ENCODE results near the gene XAGE1A. TPM values are rescaled to one million over a fixed set of nuclear protein-coding genes. Genes with fewer than 3 reads are reported as not detected.
"Not testable (repeated sequence)": the region's sequence is repeated elsewhere in the genome, so short reads cannot be mapped to it uniquely, and the experiment has no call there.

XAGE1A gene, protein sequence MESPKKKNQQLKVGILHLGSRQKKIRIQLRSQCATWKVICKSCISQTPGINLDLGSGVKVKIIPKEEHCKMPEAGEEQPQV
- total RNA-seq: 0.75 TPM
- long read RNA-seq: 0 reads

DNA sequence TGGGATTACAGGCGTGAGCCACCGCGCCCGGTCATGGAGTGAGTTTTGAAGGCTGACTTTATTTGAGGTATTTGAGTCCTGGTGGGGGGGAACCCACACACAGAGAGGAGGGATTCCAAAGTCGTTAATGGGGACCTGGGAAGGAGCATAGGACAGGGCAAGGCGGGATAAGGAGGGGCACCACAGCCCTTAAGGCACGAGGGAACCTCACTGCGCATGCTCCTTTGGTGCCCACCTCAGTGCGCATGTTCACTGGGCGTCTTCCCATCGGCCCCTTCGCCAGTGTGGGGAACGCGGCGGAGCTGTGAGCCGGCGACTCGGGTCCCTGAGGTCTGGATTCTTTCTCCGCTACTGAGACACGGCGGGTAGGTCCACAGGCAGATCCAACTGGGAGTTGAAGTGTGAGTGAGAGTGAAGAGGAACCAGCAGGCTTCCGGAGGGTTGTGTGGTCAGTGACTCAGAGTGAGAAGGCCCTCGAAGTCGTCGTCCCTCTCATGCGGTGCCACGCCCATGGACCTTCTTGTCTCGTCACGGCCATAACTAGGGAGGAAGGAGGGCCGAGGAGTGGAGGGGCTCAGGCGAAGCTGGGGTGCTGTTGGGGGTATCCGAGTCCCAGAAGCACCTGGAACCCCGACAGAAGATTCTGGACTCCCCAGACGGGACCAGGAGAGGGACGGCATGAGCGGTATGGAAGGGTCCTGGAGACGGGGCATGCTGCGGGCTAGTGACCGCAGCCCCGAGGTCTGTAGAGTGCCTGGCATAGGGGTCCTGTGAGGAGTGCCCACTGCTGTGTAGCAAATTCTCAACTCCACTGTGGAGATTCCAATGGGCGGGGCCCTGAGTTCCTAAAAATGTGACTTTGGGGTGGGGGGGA lies at the start of gene XAGE1A:
Gene XAGE1A, plus strand, starts transcription at position 264 of the 874 bp plus-strand sequence. CDS start 1,554 bp downstream, outside the sequence.
- H3K27me3 ChIP-seq; intact Hi-C loops (cut with DNase I): not testable (repeated sequence)
- ATAC-seq: peak; percentile 51

DNA sequence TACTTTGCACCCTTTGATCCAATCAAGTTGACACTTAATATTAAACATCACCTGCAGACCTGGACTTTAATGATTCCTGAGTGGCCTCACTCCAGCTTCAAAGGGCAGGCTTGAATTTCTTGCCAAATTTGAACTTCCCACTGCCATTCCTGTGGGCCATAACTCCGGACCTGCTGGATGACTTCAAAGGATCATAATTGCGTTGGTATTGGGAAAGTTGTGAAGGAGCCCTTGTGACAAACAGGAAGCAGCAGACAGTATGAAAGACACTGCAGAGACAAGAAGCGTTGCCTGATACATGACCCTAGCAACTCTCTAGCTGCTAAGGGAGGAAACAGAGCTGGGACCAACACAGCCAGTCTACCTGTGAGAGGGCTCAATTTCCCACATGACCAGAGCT lies 43.6 kb upstream of the XAGE1A start:
- H3K27ac ChIP-seq; H3K36me3 ChIP-seq; H3K27me3 ChIP-seq; H3K9me3 ChIP-seq; H3K4me1 ChIP-seq; ATAC-seq; DNase-seq; H3K4me3 ChIP-seq; intact Hi-C loops (cut with DNase I): not testable (repeated sequence)

More for the DNA sequence above, at the start of gene XAGE1A:
- not testable (repeated sequence) for H3K9me3 ChIP-seq, H3K4me3 ChIP-seq, DNase-seq, H3K4me1 ChIP-seq, H3K36me3 ChIP-seq, H3K27ac ChIP-seq

DNA sequence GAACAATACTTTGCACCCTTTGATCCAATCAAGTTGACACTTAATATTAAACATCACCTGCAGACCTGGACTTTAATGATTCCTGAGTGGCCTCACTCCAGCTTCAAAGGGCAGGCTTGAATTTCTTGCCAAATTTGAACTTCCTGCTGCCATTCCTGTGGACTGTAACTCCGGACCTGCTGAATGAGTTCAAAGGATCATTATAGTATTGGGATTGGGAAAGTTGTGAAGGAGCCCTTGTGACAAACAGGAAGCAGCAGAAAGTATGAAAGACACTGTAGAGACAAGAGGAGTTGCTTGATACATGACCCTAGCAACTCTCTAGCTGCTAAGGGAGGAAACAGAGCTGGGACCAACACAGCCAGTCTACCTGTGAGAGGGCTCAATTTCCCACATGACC lies 24.3 kb upstream of the XAGE1A start:
- intact Hi-C loops (cut with DNase I); H3K9me3 ChIP-seq; H3K4me1 ChIP-seq; H3K27ac ChIP-seq; ATAC-seq; H3K4me3 ChIP-seq; H3K36me3 ChIP-seq; DNase-seq; H3K27me3 ChIP-seq: not testable (repeated sequence)

DNA sequence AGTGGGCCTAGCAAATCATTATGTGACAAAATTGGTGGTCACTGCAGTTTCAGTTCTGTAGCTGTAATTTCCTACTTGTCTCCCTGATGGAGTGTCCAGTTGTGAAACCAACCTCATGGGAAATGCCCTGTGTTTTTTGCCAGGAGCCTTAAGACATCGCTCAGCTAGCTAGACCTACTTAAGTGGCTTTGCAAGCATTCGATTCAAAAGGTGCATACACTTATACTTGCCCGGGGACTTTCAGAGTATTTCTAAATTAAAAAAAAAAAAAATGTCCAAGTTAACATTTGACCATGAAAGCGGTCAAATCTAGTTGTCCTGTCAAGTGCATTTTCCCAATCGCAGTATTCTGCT lies 788 bp downstream of the XAGE1A start:
- H3K4me3 ChIP-seq; intact Hi-C loops (cut with DNase I); H3K4me1 ChIP-seq; H3K27me3 ChIP-seq; H3K9me3 ChIP-seq; H3K36me3 ChIP-seq; H3K27ac ChIP-seq; DNase-seq: not testable (repeated sequence)
- peak; percentile 81 for ATAC-seq

DNA sequence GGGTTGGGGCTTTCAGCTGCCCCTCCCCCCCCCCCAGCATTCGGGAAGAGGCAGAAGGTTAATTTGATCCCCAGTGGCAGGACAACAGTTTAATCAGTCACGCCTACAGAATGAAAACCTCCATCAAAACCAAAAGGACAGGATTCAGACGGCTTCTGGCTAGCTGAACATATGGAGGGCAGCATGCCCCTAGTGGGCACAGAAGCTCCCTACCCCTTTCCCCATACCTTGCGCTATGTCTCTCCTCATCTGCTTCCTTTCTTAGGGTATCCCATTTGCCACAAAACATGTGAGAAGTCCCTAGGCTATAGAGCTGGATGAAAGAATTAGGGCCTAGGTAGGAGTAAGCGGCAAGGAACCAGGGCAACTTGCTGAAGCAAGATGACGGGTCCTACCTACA lies 5.8 kb downstream of the XAGE1A start:
- H3K4me3 ChIP-seq; H3K27me3 ChIP-seq; ATAC-seq; H3K36me3 ChIP-seq; H3K4me1 ChIP-seq; intact Hi-C loops (cut with DNase I); H3K27ac ChIP-seq; H3K9me3 ChIP-seq; DNase-seq: not testable (repeated sequence)

DNA sequence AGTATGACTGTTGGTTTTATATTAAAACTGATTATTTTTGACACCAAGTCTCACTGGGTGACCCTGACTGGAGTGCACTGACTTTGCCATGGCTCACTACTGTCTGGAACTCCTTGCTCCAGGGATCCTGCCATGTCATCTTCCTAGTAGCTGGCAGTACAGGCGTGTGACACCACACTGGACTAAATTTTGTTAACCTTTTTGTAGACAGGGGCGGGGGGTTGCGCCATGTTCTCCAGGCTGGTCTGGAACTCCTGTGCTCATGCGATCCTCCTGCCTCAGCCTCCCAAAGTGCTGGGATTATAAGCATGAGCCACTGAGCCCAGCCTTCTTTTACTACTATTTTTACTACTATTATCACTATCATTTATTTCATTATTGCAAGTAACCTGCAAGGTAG lies 8.9 kb downstream of the XAGE1A start:
- DNase-seq: no peak
- TF ChIP-seq, protein P1, sequence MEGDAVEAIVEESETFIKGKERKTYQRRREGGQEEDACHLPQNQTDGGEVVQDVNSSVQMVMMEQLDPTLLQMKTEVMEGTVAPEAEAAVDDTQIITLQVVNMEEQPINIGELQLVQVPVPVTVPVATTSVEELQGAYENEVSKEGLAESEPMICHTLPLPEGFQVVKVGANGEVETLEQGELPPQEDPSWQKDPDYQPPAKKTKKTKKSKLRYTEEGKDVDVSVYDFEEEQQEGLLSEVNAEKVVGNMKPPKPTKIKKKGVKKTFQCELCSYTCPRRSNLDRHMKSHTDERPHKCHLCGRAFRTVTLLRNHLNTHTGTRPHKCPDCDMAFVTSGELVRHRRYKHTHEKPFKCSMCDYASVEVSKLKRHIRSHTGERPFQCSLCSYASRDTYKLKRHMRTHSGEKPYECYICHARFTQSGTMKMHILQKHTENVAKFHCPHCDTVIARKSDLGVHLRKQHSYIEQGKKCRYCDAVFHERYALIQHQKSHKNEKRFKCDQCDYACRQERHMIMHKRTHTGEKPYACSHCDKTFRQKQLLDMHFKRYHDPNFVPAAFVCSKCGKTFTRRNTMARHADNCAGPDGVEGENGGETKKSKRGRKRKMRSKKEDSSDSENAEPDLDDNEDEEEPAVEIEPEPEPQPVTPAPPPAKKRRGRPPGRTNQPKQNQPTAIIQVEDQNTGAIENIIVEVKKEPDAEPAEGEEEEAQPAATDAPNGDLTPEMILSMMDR (IDR thresholded peaks at IDR 0.05): no peak
- Histone ChIP-seq H3K4me1 (no peaks in the 10 kb centered on the region), H3K36me3 (no peaks in the 10 kb centered on the region), H3K4me3 (no peak overlapping the region), H3K27ac (no peak overlapping the region), H3K27me3 (no peaks in the 10 kb centered on the region), H3K9me3 (no peaks in the 10 kb centered on the region)
- intact Hi-C loops (cut with DNase I): no loop called here
- ATAC-seq: no peak

DNA sequence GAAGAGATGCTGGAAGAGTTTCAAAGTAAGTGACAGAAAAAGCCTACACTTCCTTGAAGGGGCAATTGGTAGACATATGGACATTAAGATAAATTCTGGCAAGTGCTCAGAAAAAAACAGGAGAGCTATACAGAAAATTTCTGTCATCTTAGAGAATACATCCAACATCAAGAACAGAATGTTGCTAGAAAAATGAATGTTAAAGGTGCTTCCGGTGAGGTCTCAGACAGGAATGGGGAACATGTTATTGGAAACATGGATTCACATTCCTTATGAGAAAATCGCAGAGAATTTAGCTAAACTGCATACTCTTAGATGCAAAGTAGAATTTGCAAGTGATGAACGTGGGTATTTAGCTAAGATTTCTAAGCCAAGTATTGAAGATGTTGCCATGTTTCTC lies 11.7 kb downstream of the XAGE1A start:
- ATAC-seq: no peak
- Histone ChIP-seq H3K27me3 (no peaks in the 10 kb centered on the region), H3K36me3 (no peaks in the 10 kb centered on the region), H3K4me1 (no peaks in the 10 kb centered on the region), H3K9me3 (no peaks in the 10 kb centered on the region), H3K27ac (no peak overlapping the region), H3K4me3 (no peak overlapping the region)
- TF ChIP-seq, protein P1 (IDR thresholded peaks at IDR 0.05): no peak
- intact Hi-C loops (cut with DNase I): no loop called here
- DNase-seq: no peak

DNA sequence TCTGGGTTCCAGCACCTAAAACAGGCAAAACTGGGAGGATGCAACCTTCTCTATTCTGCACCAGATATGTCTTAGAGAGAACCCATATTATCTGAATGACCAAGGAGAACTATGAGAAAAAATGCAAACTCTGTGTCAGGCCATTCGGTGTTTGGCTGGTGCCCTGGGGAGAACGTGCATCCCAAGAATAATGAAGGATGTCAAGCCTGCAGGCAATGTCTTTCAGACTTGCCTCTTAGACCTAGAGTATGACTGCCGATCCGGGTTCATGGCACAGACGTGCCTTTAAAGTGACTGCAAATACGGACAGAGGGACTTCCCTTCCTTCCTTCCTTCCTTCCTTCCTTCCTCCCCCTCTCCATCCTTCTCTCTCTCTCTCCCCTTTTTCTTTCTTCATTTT lies 14.3 kb downstream of the XAGE1A start:
- Histone ChIP-seq H3K27me3 (no peaks in the 10 kb centered on the region), H3K9me3 (no peaks in the 10 kb centered on the region), H3K36me3 (no peaks in the 10 kb centered on the region), H3K27ac (no peak overlapping the region), H3K4me1 (no peaks in the 10 kb centered on the region), H3K4me3 (no peak overlapping the region)
- no peak for DNase-seq
- ATAC-seq: no peak
- intact Hi-C loops (cut with DNase I): no loop called here
- TF ChIP-seq, protein P1 (IDR thresholded peaks at IDR 0.05): no peak

DNA sequence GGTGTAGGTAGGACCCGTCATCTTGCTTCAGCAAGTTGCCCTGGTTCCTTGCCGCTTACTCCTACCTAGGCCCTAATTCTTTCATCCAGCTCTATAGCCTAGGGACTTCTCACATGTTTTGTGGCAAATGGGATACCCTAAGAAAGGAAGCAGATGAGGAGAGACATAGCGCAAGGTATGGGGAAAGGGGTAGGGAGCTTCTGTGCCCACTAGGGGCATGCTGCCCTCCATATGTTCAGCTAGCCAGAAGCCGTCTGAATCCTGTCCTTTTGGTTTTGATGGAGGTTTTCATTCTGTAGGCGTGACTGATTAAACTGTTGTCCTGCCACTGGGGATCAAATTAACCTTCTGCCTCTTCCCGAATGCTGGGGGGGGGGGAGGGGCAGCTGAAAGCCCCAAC lies 15.5 kb downstream of the XAGE1A start:
- H3K27me3 ChIP-seq; DNase-seq; H3K36me3 ChIP-seq; ATAC-seq; H3K9me3 ChIP-seq; intact Hi-C loops (cut with DNase I); H3K27ac ChIP-seq; H3K4me1 ChIP-seq; H3K4me3 ChIP-seq: not testable (repeated sequence)

DNA sequence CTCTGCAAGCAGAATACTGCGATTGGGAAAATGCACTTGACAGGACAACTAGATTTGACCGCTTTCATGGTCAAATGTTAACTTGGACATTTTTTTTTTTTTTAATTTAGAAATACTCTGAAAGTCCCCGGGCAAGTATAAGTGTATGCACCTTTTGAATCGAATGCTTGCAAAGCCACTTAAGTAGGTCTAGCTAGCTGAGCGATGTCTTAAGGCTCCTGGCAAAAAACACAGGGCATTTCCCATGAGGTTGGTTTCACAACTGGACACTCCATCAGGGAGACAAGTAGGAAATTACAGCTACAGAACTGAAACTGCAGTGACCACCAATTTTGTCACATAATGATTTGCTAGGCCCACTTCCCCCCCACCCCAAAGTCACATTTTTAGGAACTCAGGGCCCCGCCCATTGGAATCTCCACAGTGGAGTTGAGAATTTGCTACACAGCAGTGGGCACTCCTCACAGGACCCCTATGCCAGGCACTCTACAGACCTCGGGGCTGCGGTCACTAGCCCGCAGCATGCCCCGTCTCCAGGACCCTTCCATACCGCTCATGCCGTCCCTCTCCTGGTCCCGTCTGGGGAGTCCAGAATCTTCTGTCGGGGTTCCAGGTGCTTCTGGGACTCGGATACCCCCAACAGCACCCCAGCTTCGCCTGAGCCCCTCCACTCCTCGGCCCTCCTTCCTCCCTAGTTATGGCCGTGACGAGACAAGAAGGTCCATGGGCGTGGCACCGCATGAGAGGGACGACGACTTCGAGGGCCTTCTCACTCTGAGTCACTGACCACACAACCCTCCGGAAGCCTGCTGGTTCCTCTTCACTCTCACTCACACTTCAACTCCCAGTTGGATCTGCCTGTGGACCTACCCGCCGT lies 20.7 kb downstream of the XAGE1A start:
- DNase-seq; H3K9me3 ChIP-seq; H3K27me3 ChIP-seq; H3K27ac ChIP-seq; intact Hi-C loops (cut with DNase I); H3K36me3 ChIP-seq; H3K4me3 ChIP-seq; H3K4me1 ChIP-seq: not testable (repeated sequence)
- ATAC-seq: peak; percentile 83

DNA sequence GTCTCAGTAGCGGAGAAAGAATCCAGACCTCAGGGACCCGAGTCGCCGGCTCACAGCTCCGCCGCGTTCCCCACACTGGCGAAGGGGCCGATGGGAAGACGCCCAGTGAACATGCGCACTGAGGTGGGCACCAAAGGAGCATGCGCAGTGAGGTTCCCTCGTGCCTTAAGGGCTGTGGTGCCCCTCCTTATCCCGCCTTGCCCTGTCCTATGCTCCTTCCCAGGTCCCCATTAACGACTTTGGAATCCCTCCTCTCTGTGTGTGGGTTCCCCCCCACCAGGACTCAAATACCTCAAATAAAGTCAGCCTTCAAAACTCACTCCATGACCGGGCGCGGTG lies 21.3 kb downstream of the XAGE1A start, which contains the start of gene XAGE1B:
Gene XAGE1B, minus strand, starts transcription at position 77 of the 339 bp plus-strand sequence. CDS start 1,536 bp downstream, outside the sequence.
- H3K9me3 ChIP-seq; H3K36me3 ChIP-seq; H3K27ac ChIP-seq; H3K4me3 ChIP-seq; ATAC-seq; DNase-seq; intact Hi-C loops (cut with DNase I); H3K27me3 ChIP-seq; H3K4me1 ChIP-seq: not testable (repeated sequence)

Measured in upper lobe of right lung (tissue), 1 donor.